Adrenal gland (tissue), 12 donors: ENCODE data around the gene PTCD2. TPM values are rescaled to one million over a fixed set of nuclear protein-coding genes. Genes with fewer than 3 reads are reported as not detected.

Source experiments
- DNase-seq, 7 donors: peaks; one replicate each; pipeline ENCODE4 v3.0.0-alpha.2; 2019 to 2020
- H3K27ac ChIP-seq, 5 donors: fragments of 200-600 bp; sonication (generic) in 4 of 5; 1 replicate in 3 of 5; 2 replicates in 2 of 5; pipeline versions ENCODE4 v1.5.1 to v1.8.0; 2016 to 2020; ENCODE audit warnings: mild to moderate bottlenecking in 1 of 5
- H3K27me3 ChIP-seq: fragments of 200-600 bp; 2 replicates; pipeline ENCODE4 v1.8.0; 2021
- H3K36me3 ChIP-seq, 2 donors: fragments of 200-600 bp; replicated peaks in 1 of 2; 1 replicate in 1 of 2; 2 replicates in 1 of 2; pipeline versions ENCODE4 v1.5.1 to v1.8.0; 2018 to 2022
- H3K4me1 ChIP-seq, 2 donors: fragments of 200-600 bp; replicated peaks in 1 of 2; 1 replicate in 1 of 2; 2 replicates in 1 of 2; pipeline versions ENCODE4 v1.5.1 to v1.8.0; 2018 to 2021
- H3K4me3 ChIP-seq, 4 donors: fragments of 200-600 bp; sonication (generic) in 3 of 4; one replicate each; pipeline ENCODE4 v1.5.1; 2016 to 2018
- H3K9me3 ChIP-seq, 3 donors: fragments of 200-600 bp; sonication (generic) in 1 of 3; replicated peaks in 1 of 3; 1 replicate in 2 of 3; 2 replicates in 1 of 3; pipeline versions ENCODE4 v1.5.1 to v1.8.0; 2016 to 2021
- POLR2A ChIP-seq, 2 donors: fragments of 450-650 bp; IDR thresholded peaks; one replicate each; pipeline ENCODE4 v1.6.1; 2017; ENCODE audit warnings: antibody characterized with exemption in 2 of 2, mild to moderate bottlenecking in 2 of 2, moderate library complexity in 1 of 2
- WGBS, 4 donors: extraction: QIAGEN DNeasy Blood & Tissue Kit in 2 of 4; methylation state at CpG; one replicate each; pipeline versions ENCODE4 v1.1.5 to v1.1.7; 2013 to 2017; 5-methylcytosine and 5-hydroxymethylcytosine counted together
- intact Hi-C, 2 donors: fragments of 100-400 bp; cut with DNase I; formaldehyde crosslinking; loops; one replicate each; pipeline versions ENCODE4 v1.14.1 to v1.15.0; 2022 to 2023
- polyA plus RNA-seq, 3 donors: library from polyadenylated mRNA; stranded (reverse); fragments of 200-250 nt in 2 of 3; fragments of 350-450 nt in 1 of 3; fragmentation: Illumina TruSeq in 1 of 3; extraction: RNeasy Lipid Tissue Mini Kit (QIAGEN cat#74804) in 1 of 3; gene quantifications; one replicate each; pipeline ENCODE4 v1.2.3, GENCODE V29; 2013 to 2014
- total RNA-seq, 9 donors: library from RNA; depleted of rRNA in 4 of 9; stranded (reverse); fragments of >200 nt in 4 of 9; fragments of 120-200 nt in 1 of 9; fragmentation: NEBNext Ultra II Directional in 1 of 9; extraction: Animal tissue kit (Norgen Biotek cat#: 25700) in 1 of 9; gene quantifications; one replicate each; pipeline versions ENCODE4 v1.1.0 to v1.2.4, GENCODE V29; 2013 to 2023
- TF ChIP-seq, protein P1 (sequence below), 6 experiments: fragments of 450-650 bp in 4 of 6; fragments of 200-600 bp in 2 of 6; sonication (generic) in 1 of 6; IDR thresholded peaks; 1 replicate in 5 of 6; 2 replicates in 1 of 6; pipeline versions ENCODE4 v1.5.1 to v1.8.0; 2016 to 2021; ENCODE audit warnings: antibody characterized with exemption in 6 of 6, mild to moderate bottlenecking in 2 of 6, moderate library complexity in 1 of 6
- donor health status: healthy with polysubstance abuse.
- donor health status: Bipolar disorder and iron deficiency.
- donor health status: DM: yes; HTN: yes; CAD: no.
- donor health status: DM: no; HTN: no; CAD: no.
- donor health status: DM: no; HTN: no; CAD: no.
- donor health status: DM: yes; HTN: yes; CAD: no.

Gene PTCD2
- total and polyA plus RNA-seq, 12 donors = 1.7 to 20.6 (median 14.2) TPM

DNA sequence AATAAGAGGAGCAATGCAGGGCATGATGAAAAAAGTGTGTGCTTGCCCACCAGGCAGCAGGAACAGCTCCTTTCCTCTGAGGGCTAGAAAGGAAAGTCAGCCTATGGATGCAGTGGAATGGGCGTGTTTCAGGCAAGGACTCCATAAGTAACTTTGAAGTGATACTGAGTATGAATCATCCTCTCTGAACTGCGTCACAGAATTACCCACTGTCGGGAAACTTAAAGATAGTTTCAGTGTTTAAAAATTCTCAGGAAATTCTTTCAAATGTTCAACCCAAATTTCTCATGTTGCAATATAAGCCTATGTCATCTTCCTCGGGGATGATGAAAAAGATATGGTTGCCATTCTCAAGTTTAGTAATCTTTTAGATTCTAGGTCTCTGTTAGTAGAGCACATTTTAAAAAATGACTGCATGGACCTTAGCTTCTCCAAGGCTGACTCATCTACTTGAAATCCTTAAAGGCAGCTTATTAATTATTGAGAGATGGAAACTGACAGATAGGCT lies 27.7 kb downstream of the PTCD2 start:
- TF ChIP-seq POLR2A (IDR thresholded peaks at IDR 0.05) = no peak
- TF ChIP-seq, protein P1, sequence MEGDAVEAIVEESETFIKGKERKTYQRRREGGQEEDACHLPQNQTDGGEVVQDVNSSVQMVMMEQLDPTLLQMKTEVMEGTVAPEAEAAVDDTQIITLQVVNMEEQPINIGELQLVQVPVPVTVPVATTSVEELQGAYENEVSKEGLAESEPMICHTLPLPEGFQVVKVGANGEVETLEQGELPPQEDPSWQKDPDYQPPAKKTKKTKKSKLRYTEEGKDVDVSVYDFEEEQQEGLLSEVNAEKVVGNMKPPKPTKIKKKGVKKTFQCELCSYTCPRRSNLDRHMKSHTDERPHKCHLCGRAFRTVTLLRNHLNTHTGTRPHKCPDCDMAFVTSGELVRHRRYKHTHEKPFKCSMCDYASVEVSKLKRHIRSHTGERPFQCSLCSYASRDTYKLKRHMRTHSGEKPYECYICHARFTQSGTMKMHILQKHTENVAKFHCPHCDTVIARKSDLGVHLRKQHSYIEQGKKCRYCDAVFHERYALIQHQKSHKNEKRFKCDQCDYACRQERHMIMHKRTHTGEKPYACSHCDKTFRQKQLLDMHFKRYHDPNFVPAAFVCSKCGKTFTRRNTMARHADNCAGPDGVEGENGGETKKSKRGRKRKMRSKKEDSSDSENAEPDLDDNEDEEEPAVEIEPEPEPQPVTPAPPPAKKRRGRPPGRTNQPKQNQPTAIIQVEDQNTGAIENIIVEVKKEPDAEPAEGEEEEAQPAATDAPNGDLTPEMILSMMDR (IDR thresholded peaks at IDR 0.05) = no peak
- H3K36me3 ChIP-seq = peaks cover 0 to 8% of the 10 kb centered on the region in 2 donors
- H3K27ac ChIP-seq = no peak overlapping the region
- no peak for DNase-seq
- H3K4me3 ChIP-seq = no peak overlapping the region
- H3K27me3 ChIP-seq = no peaks in the 10 kb centered on the region
- intact Hi-C loops = no loop called here
- H3K9me3 ChIP-seq = no peaks in the 10 kb centered on the region
- 74 to 87% (median 82%) methylated on average over 4 of the region's 4 CpGs for WGBS, 4 donors
- no peaks in the 10 kb centered on the region for H3K4me1 ChIP-seq

- no peak for DNase-seq
- Histone ChIP-seq H3K27ac (no peak overlapping the region), H3K36me3 (no peaks in the 10 kb centered on the region), H3K9me3 (no peaks in the 10 kb centered on the region), H3K27me3 (no peaks in the 10 kb centered on the region), H3K4me1 (no peaks in the 10 kb centered on the region), H3K4me3 (no peak overlapping the region)
- intact Hi-C loops = no loop called here
- 82 to 97% (median 89%) methylated on average over 2 of the region's 2 CpGs for WGBS, 4 donors
- TF ChIP-seq POLR2A (IDR thresholded peaks at IDR 0.05) = no peak
- TF ChIP-seq, protein P1 (IDR thresholded peaks at IDR 0.05) = no peak
Measured at GRCh38 chr5:72351376-72351775, 31.2 kb downstream of the PTCD2 start.

- H3K4me3 ChIP-seq = no peak overlapping the region
- TF ChIP-seq POLR2A (IDR thresholded peaks at IDR 0.05) = no peak
- TF ChIP-seq, protein P1 (IDR thresholded peaks at IDR 0.05) = no peak
- DNase-seq = no peak
- no peak overlapping the region for H3K27ac ChIP-seq
- no peaks in the 10 kb centered on the region for H3K36me3 ChIP-seq
- no peaks in the 10 kb centered on the region for H3K4me1 ChIP-seq
- intact Hi-C loops = no loop called here
- 89 to 97% (median 93%) methylated on average over 1 of the region's 1 CpG for WGBS, 4 donors
- no peaks in the 10 kb centered on the region for H3K9me3 ChIP-seq
- no peaks in the 10 kb centered on the region for H3K27me3 ChIP-seq
Measured at GRCh38 chr5:72352616-72353015, 32.4 kb downstream of the PTCD2 start.

DNA sequence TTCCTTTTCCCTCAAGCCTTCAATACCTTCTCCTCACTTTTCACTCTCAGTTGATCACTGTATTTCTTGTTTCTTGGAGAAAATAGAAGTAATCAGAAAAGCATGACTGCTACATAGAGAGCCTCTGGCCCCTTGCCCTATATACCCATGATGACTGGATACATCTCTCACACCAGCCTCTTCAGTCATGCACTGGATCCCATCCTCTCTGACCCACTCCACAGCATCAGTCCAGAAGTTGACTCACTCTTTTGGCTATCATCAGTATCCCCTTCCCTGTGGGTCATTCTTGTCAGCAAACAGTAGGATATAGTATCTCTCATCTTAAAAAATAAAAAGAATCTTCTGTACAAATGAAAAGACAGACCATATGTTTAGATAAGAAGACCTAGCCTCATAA lies 32.9 kb downstream of the PTCD2 start:
- no peaks in the 10 kb centered on the region for H3K9me3 ChIP-seq
- DNase-seq = no peak
- no peak for TF ChIP-seq POLR2A (IDR thresholded peaks at IDR 0.05)
- TF ChIP-seq, protein P1 (IDR thresholded peaks at IDR 0.05) = no peak
- H3K4me3 ChIP-seq = no peak overlapping the region
- H3K27ac ChIP-seq = no peak overlapping the region
- H3K36me3 ChIP-seq = no peaks in the 10 kb centered on the region
- intact Hi-C loops = no loop called here
- no peaks in the 10 kb centered on the region for H3K27me3 ChIP-seq
- H3K4me1 ChIP-seq = no peaks in the 10 kb centered on the region
